Esophagus squamous epithelium (tissue), 5 donors: Measurements from ENCODE around the gene SULT6B1. TPM values are rescaled to one million over a fixed set of nuclear protein-coding genes. Genes with fewer than 3 reads are reported as not detected.

Source experiments
- DNase-seq: peaks from one replicate; lab custom pipeline; 2025; lab: John Stamatoyannopoulos, UW
- H3K27ac ChIP-seq, 4 donors: fragments of 200-600 bp; sonication (generic); one replicate each; pipeline ENCODE4 v1.5.1; 2016 to 2019; ENCODE audit warnings: mild to moderate bottlenecking in 1 of 4
- H3K27me3 ChIP-seq, 4 donors: fragments of 200-600 bp; sonication (generic); 1 replicate in 3 of 4; 2 replicates in 1 of 4; pipeline versions ENCODE4 v1.5.1 to v1.6.0; 2017 to 2021; ENCODE audit warnings: antibody characterized with exemption in 1 of 4
- H3K36me3 ChIP-seq, 3 donors: fragments of 200-600 bp; sonication (generic); one replicate each; pipeline ENCODE4 v1.5.1; 2016 to 2019
- H3K4me1 ChIP-seq, 3 donors: fragments of 200-600 bp; sonication (generic); one replicate each; pipeline ENCODE4 v1.5.1; 2017 to 2019
- H3K4me3 ChIP-seq, 4 donors: fragments of 200-600 bp; sonication (generic); 1 replicate in 3 of 4; 2 replicates in 1 of 4; pipeline ENCODE4 v1.5.1; 2016 to 2019; ENCODE audit warnings: mild to moderate bottlenecking in 2 of 4, moderate library complexity in 1 of 4
- H3K9me3 ChIP-seq, 3 donors: fragments of 200-600 bp; sonication (generic); one replicate each; pipeline ENCODE4 v1.5.1; 2016 to 2019
- CTCF ChIP-seq, 6 experiments: fragments of 450-650 bp in 4 of 6; fragments of 200-600 bp in 2 of 6; sonication (generic) in 2 of 6; IDR thresholded peaks; one replicate each; pipeline ENCODE4 v1.5.1; 2016 to 2019; ENCODE audit warnings: antibody characterized with exemption in 6 of 6, mild to moderate bottlenecking in 4 of 6, moderate library complexity in 4 of 6
- POLR2A ChIP-seq, 4 donors: fragments of 450-650 bp; IDR thresholded peaks; one replicate each; pipeline ENCODE4 v1.6.1; 2017; ENCODE audit warnings: antibody characterized with exemption in 4 of 4, mild to moderate bottlenecking in 4 of 4, moderate library complexity in 3 of 4
- WGBS, 2 donors: methylation state at CpG; one replicate each; pipeline ENCODE4 v1.1.5; 2018; 5-methylcytosine and 5-hydroxymethylcytosine counted together
- intact Hi-C: fragments of 100-400 bp; cut with DNase I; formaldehyde crosslinking; loops from one replicate; pipeline ENCODE4 v1.15.0; 2022
- total RNA-seq, 4 donors: library from RNA; depleted of rRNA; stranded (reverse); fragments of >200 nt; gene quantifications; one replicate each; pipeline ENCODE4 v1.1.0, GENCODE V29; 2016
- donor health status: DM: yes; HTN: yes; CAD: no.

SULT6B1 gene
- total RNA-seq, 4 donors from 2014 or later = not detected

- Histone ChIP-seq H3K4me3 (no peak overlapping the region), H3K4me1 (peaks cover 0 to 15% (median 0%) of the 10 kb centered on the region in 3 donors), H3K27me3 (no peaks in the 10 kb centered on the region), H3K36me3 (no peaks in the 10 kb centered on the region), H3K27ac (no peak overlapping the region), H3K9me3 (peaks cover 0 to 16% (median 11%) of the 10 kb centered on the region in 3 donors)
- WGBS, 2 donors = 88 to 100% methylated on average over 1 of the region's 1 CpG
- TF ChIP-seq POLR2A (IDR thresholded peaks at IDR 0.05) (no peak), CTCF (IDR thresholded peaks at IDR 0.05) (no peak)
- intact Hi-C loops = no loop called here
- DNase-seq = no peak
Observed at GRCh38 chr2:37164757-37165156, 23.7 kb downstream of the SULT6B1 start.

- TF ChIP-seq CTCF (IDR thresholded peaks at IDR 0.05) (no peak), POLR2A (IDR thresholded peaks at IDR 0.05) (peak in 1 of 4 donors; percentile 39)
- Histone ChIP-seq H3K27ac (peak within 1 kb of the TSS; percentile 91 to 96 (median 94)), H3K4me3 (peak within 1 kb of the TSS; percentile 80 to 100 (median 89)), H3K9me3 (no peaks in the 10 kb centered on the region), H3K27me3 (no peaks in the 10 kb centered on the region), H3K36me3 (peaks cover 0 to 15% (median 0%) of the 10 kb centered on the region in 3 donors), H3K4me1 (peaks cover 13 to 50% (median 26%) of the 10 kb centered on the region in 3 donors)
- intact Hi-C loops = no loop called here
- 28 to 30% methylated on average over 7 to 10 of the region's 55 CpGs for WGBS, 2 donors
- peak; percentile 32 for DNase-seq
Observed at GRCh38 chr2:37156857-37157714, 31.4 kb downstream of the SULT6B1 start, which contains the start of gene EIF2AK2. EIF2AK2 (minus strand) TSS chr2:37156980; CDS start chr2:37147806, 9,174 bp downstream.

GRCh38 chr2:37156071-37156856 is 32.2 kb downstream of the SULT6B1 start:
- TF ChIP-seq POLR2A (IDR thresholded peaks at IDR 0.05) (no peak), CTCF (IDR thresholded peaks at IDR 0.05) (no peak)
- 0 to 1% methylated on average over 11 to 16 of the region's 27 CpGs for WGBS, 2 donors

GRCh38 chr2:37154785-37155184 is 33.7 kb downstream of the SULT6B1 start:
- intact Hi-C loops = no loop called here
- H3K4me1 ChIP-seq = peaks cover 13 to 55% (median 26%) of the 10 kb centered on the region in 3 donors

More at GRCh38 chr2:37156071-37156856, 32.2 kb downstream of the SULT6B1 start:
- intact Hi-C loops = no loop called here
- Histone ChIP-seq H3K36me3 (peaks cover 0 to 21% (median 0%) of the 10 kb centered on the region in 3 donors), H3K27me3 (no peaks in the 10 kb centered on the region), H3K9me3 (no peaks in the 10 kb centered on the region), H3K27ac (peak overlapping the region; percentile 91 to 96 (median 94)), H3K4me3 (peak overlapping the region; percentile 80 to 100 (median 89)), H3K4me1 (peaks cover 13 to 55% (median 26%) of the 10 kb centered on the region in 3 donors)
- DNase-seq = no peak

More at GRCh38 chr2:37154785-37155184, 33.7 kb downstream of the SULT6B1 start:
- TF ChIP-seq CTCF (IDR thresholded peaks at IDR 0.05) (no peak), POLR2A (IDR thresholded peaks at IDR 0.05) (no peak)
- H3K9me3 ChIP-seq = no peaks in the 10 kb centered on the region
- no peaks in the 10 kb centered on the region for H3K27me3 ChIP-seq
- no peak for DNase-seq
- 79 to 91% methylated on average over 4 of the region's 4 CpGs for WGBS, 2 donors
- H3K36me3 ChIP-seq = peaks cover 0 to 21% (median 0%) of the 10 kb centered on the region in 3 donors
- H3K27ac ChIP-seq = no peak overlapping the region
- no peak overlapping the region for H3K4me3 ChIP-seq
